ENCODE data around the gene RPTOR.

DNA sequence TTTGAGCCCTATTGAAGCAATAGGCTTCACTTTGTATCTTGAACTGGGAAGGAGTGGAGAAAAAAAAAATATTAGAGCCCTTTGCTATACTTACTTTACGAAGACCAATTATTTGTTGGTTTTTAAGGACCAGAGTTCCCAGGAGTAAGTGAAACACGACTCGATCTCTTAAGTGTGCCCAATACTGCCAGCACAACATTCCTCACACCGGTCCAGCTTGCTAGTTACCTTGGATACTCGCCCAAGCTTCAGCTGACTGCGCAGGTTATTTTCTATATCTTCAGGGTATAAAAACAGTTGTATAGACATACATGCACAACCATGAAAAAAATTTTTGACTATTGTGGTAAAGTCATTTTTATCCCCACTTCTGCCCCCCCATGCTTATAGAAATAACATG, 72.1 kb downstream of the RPTOR start:
- TF ChIP-seq, protein P1, sequence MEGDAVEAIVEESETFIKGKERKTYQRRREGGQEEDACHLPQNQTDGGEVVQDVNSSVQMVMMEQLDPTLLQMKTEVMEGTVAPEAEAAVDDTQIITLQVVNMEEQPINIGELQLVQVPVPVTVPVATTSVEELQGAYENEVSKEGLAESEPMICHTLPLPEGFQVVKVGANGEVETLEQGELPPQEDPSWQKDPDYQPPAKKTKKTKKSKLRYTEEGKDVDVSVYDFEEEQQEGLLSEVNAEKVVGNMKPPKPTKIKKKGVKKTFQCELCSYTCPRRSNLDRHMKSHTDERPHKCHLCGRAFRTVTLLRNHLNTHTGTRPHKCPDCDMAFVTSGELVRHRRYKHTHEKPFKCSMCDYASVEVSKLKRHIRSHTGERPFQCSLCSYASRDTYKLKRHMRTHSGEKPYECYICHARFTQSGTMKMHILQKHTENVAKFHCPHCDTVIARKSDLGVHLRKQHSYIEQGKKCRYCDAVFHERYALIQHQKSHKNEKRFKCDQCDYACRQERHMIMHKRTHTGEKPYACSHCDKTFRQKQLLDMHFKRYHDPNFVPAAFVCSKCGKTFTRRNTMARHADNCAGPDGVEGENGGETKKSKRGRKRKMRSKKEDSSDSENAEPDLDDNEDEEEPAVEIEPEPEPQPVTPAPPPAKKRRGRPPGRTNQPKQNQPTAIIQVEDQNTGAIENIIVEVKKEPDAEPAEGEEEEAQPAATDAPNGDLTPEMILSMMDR (IDR thresholded peaks at IDR 0.05; ENCODE audit: borderline replicate concordance, extremely low read depth, low read length, poor library complexity, severe bottlenecking), result no peak
- no peak for TF ChIP-seq EZH2 (IDR thresholded peaks at IDR 0.05; ENCODE audit: borderline replicate concordance, low read depth, low read length, severe bottlenecking)
